ENCODE measurements around the gene RPL14. TPM values are rescaled to one million over a fixed set of nuclear protein-coding genes. Genes with fewer than 3 reads are reported as not detected.

Gene RPL14
- total RNA-seq, 6 experiments from 2014 or later: 173 to 573 (median 551) TPM

DNA sequence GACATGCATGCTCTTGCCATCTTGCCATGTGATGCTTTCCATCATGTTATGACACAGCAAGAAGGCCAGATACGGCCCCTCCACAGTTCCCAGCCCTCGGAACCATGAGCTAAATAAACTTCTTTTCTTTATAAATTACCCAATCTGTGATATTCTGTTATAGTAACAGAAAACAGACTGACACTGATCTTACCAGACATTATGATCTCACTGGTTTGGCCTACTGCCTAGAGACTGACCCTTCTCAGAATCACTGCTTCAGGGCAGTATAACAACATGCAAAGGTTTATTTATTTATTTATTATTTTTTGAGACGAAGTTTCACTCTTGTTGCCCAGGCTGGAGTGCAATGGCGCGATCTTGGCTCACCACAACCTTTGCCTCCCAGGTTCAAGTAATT is 33.8 kb downstream of the RPL14 start:
- Histone ChIP-seq H3K4me3 (no peak overlapping the region), H3K27me3 (no peaks in the 10 kb centered on the region), H3K36me3 (peaks cover 0 to 10% (median 5%) of the 10 kb centered on the region in 4 donors), H3K4me1 (no peaks in the 10 kb centered on the region), H3K27ac (no peak overlapping the region), H3K9me3 (peaks cover 0 to 9% (median 2%) of the 10 kb centered on the region in 4 donors)
- TF ChIP-seq POLR2A (IDR thresholded peaks at IDR 0.05): no peak
- no peak for TF ChIP-seq CTCF (IDR thresholded peaks at IDR 0.05)
- DNase-seq: no peak
- intact Hi-C loops (cut with DNase I): no loop called here
- 95% methylated on average over 4 of the region's 5 CpGs for WGBS (ENCODE audit: insufficient coverage, low coverage, low lambda C conversion rate, missing lambda C conversion rate)
- no peak for ATAC-seq

DNA sequence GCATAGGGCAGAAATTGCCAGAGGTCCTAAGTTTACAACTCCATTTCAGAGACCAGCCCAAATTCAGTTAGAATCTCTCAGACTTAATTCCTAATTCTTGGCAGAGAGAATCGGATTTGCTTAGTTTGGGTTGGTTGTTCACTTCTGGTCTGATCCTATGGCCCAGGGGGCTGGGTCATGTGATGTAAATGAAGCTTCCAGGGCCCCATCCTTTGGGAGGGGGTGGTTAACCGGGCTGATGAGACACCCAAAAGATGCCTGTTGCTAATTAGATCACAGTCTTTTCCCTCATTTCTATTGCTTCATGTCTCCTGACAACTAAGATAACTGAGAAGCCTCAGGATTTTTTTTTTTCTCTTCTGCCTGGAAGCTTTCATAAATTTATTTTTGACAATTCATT is 37.6 kb downstream of the RPL14 start:
- DNase-seq (no peak), ATAC-seq (no peak)
- 61% methylated on average over 2 of the region's 2 CpGs for WGBS (ENCODE audit: insufficient coverage, low coverage, low lambda C conversion rate, missing lambda C conversion rate)
- H3K27me3 ChIP-seq: no peaks in the 10 kb centered on the region
- intact Hi-C loops (cut with DNase I): no loop called here
- no peaks in the 10 kb centered on the region for H3K9me3 ChIP-seq
- H3K4me1 ChIP-seq: no peaks in the 10 kb centered on the region
- no peaks in the 10 kb centered on the region for H3K36me3 ChIP-seq
- no peak overlapping the region for H3K4me3 ChIP-seq
- no peak overlapping the region for H3K27ac ChIP-seq
- TF ChIP-seq CTCF (IDR thresholded peaks at IDR 0.05) (no peak), POLR2A (IDR thresholded peaks at IDR 0.05) (no peak)

GRCh38 chr3:40497288-40497687 is 40.1 kb downstream of the RPL14 start:
- ATAC-seq (no peak), DNase-seq (no peak)
- TF ChIP-seq CTCF (IDR thresholded peaks at IDR 0.05) (no peak), POLR2A (IDR thresholded peaks at IDR 0.05) (no peak)
- no peaks in the 10 kb centered on the region for H3K9me3 ChIP-seq
- H3K36me3 ChIP-seq: no peaks in the 10 kb centered on the region
- intact Hi-C loops (cut with DNase I): no loop called here
- no peak overlapping the region for H3K27ac ChIP-seq
- no peak overlapping the region for H3K4me3 ChIP-seq
- no peaks in the 10 kb centered on the region for H3K27me3 ChIP-seq
- WGBS (ENCODE audit: insufficient coverage, low coverage, low lambda C conversion rate, missing lambda C conversion rate): 85% methylated on average over 2 of the region's 2 CpGs
- H3K4me1 ChIP-seq: no peaks in the 10 kb centered on the region

GRCh38 chr3:40499952-40500351 is 42.8 kb downstream of the RPL14 start:
- no peak overlapping the region for H3K4me3 ChIP-seq
- intact Hi-C loops (cut with DNase I): no loop called here
- DNase-seq (no peak), ATAC-seq (no peak)
- H3K27ac ChIP-seq: no peak overlapping the region
- H3K27me3 ChIP-seq: no peaks in the 10 kb centered on the region
- H3K36me3 ChIP-seq: no peaks in the 10 kb centered on the region
- H3K9me3 ChIP-seq: no peaks in the 10 kb centered on the region
- no peak for TF ChIP-seq CTCF (IDR thresholded peaks at IDR 0.05)
- no peak for TF ChIP-seq POLR2A (IDR thresholded peaks at IDR 0.05)
- no peaks in the 10 kb centered on the region for H3K4me1 ChIP-seq
- 88% methylated on average over 1 of the region's 1 CpG for WGBS (ENCODE audit: insufficient coverage, low coverage, low lambda C conversion rate, missing lambda C conversion rate)

- peaks cover 0 to 4% (median 0%) of the 10 kb centered on the region in 4 donors for H3K4me1 ChIP-seq
- intact Hi-C loops (cut with DNase I): no loop called here
- H3K27me3 ChIP-seq: no peaks in the 10 kb centered on the region
- no peak for TF ChIP-seq CTCF (IDR thresholded peaks at IDR 0.05)
- ATAC-seq (no peak), DNase-seq (no peak)
- no peak overlapping the region for H3K4me3 ChIP-seq
- 90% methylated on average over 2 of the region's 2 CpGs for WGBS (ENCODE audit: insufficient coverage, low coverage, low lambda C conversion rate, missing lambda C conversion rate)
- no peaks in the 10 kb centered on the region for H3K9me3 ChIP-seq
- H3K27ac ChIP-seq: no peak overlapping the region
- no peaks in the 10 kb centered on the region for H3K36me3 ChIP-seq
These were observed 44.9 kb downstream of the RPL14 start for GRCh38 chr3:40502034-40502433.

Data from right lobe of liver (tissue), 6 donors.